Brain microvascular endothelial cell (primary cell): ENCODE data around the gene CHPT1.

Experiments used
- DNase-seq: peaks from one replicate; pipeline ENCODE4 v3.0.0-alpha.2; 2020
- H3K27ac ChIP-seq: fragments of 250-450 bp; sonication (Bioruptor Pico); 2 replicates; pipeline ENCODE4 v1.5.1; 2020; ENCODE audit warnings: mild to moderate bottlenecking, moderate library complexity
- H3K27me3 ChIP-seq: fragments of 250-450 bp; sonication (Bioruptor Pico); replicated peaks from 2 replicates; pipeline ENCODE4 v1.5.1; 2020; ENCODE audit warnings: mild to moderate bottlenecking
- H3K36me3 ChIP-seq: fragments of 250-450 bp; sonication (Bioruptor Pico); replicated peaks from 2 replicates; pipeline ENCODE4 v1.5.1; 2020; ENCODE audit warnings: mild to moderate bottlenecking
- H3K4me3 ChIP-seq: 2 replicates; pipeline ENCODE4 v1.5.1; 2011; ENCODE audit warnings: low read depth, mild to moderate bottlenecking, control low read depth, low read length, moderate library complexity
- CTCF ChIP-seq: IDR thresholded peaks from 2 replicates; pipeline ENCODE4 v1.5.1; 2011; ENCODE audit warnings: low read depth, mild to moderate bottlenecking, moderate library complexity, low read length, control low read depth, inconsistent platforms; ENCODE audit errors: missing control alignments
- in situ Hi-C: cut with HindIII; loops from 2 replicates; pipeline ENCODE4 v1.10.0; 2017; ENCODE audit warnings: low sequenced_read_pairs, low pct_ligation_motif_present

The CHPT1 gene

GRCh38 chr12:101706403-101706802, 9.0 kb downstream of the CHPT1 start:
- DNase-seq, result no peak
- Histone ChIP-seq H3K36me3 (no peaks in the 10 kb centered on the region), H3K27me3 (no peaks in the 10 kb centered on the region), H3K4me3 (no peak overlapping the region), H3K27ac (no peak overlapping the region)
- in situ Hi-C loops, result no loop called here
- TF ChIP-seq CTCF, result no peak

DNA sequence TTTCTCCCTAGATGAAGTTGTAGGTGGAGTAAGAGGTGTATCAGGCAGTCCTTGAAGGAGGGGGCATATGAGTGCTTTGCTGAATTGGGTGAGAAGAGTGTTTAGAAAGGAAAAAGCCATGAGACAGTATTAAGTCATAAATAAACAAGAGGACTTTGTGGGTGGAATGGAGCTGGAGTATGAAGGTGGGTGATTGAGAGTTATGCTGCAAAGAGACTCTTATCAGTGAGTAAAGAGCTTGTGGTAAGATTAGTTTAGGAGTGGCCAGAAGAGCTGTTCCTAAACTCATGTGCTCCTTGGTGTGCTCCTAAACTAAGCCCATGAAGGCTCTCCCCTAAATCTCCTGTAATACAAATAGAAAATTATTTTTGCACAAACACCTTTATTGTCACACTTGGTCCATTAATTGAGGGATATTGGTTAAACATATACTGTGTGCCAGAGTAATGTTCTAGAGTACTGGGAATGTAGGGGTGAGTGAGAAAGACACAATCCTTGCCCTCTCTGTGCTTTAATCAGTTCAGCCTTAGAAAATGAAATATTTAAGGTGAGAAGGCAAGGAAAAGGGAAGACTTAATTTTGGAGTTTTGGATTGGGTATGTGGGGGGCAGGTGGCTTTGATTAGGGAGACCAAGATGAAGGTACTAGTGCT, 9.8 kb downstream of the CHPT1 start:
- DNase-seq, result peak; percentile 38
- H3K4me3 ChIP-seq, result no peak overlapping the region
- in situ Hi-C loops, result no loop called here
- H3K27ac ChIP-seq, result no peak overlapping the region
- H3K36me3 ChIP-seq, result no peaks in the 10 kb centered on the region
- TF ChIP-seq CTCF, result no peak
- no peaks in the 10 kb centered on the region for H3K27me3 ChIP-seq

GRCh38 chr12:101710288-101710687, 12.8 kb downstream of the CHPT1 start:
- in situ Hi-C loops, result no loop called here
- TF ChIP-seq CTCF, result no peak
- DNase-seq, result no peak
- Histone ChIP-seq H3K27me3 (no peaks in the 10 kb centered on the region), H3K4me3 (no peak overlapping the region), H3K27ac (no peak overlapping the region), H3K36me3 (no peaks in the 10 kb centered on the region)

GRCh38 chr12:101713059-101713682, 15.7 kb downstream of the CHPT1 start:
- DNase-seq, result no peak
- TF ChIP-seq CTCF, result no peak
- H3K36me3 ChIP-seq, result no peaks in the 10 kb centered on the region
- no peak overlapping the region for H3K4me3 ChIP-seq
- no peak overlapping the region for H3K27ac ChIP-seq
- in situ Hi-C loops, result no loop called here
- H3K27me3 ChIP-seq, result no peaks in the 10 kb centered on the region

GRCh38 chr12:101713930-101714329, 16.5 kb downstream of the CHPT1 start:
- in situ Hi-C loops, result no loop called here
- TF ChIP-seq CTCF, result no peak
- H3K36me3 ChIP-seq, result no peaks in the 10 kb centered on the region
- H3K27ac ChIP-seq, result no peak overlapping the region
- H3K27me3 ChIP-seq, result no peaks in the 10 kb centered on the region
- no peak for DNase-seq
- no peak overlapping the region for H3K4me3 ChIP-seq

DNA sequence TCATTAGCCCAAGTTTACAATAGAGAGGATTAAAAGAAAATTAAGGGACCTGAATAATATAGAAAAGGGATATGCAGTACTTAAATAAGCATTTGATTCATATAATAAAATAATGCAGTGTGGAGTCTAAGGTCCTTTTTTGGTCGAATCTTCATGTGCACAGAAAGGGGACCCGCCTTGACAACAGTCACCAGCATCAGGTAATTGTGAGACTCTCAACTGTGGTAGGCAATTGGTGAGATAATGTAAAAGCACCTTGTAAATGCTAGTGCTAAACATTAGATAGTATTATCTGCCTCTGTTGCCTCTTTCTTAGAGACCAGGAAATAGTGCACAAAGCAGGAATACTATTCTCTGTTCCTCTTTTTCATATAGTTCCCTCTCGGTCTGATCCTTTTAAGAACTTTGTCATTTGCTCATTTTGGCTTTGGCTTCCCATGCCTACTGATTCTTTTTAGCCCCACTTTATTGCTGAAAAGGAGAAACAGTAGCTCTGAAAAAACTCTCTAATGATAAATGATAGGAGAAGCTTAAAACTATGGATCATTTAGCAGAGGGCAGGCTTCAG, 17.5 kb downstream of the CHPT1 start:
- in situ Hi-C loops, result no loop called here
- Histone ChIP-seq H3K27me3 (no peaks in the 10 kb centered on the region), H3K36me3 (no peaks in the 10 kb centered on the region), H3K27ac (no peak overlapping the region), H3K4me3 (no peak overlapping the region)
- TF ChIP-seq CTCF, result no peak
- no peak for DNase-seq
